Uterus (tissue), 4 donors: ENCODE measurements around the gene MRE11. TPM values are rescaled to one million over a fixed set of nuclear protein-coding genes. Genes with fewer than 3 reads are reported as not detected.
"Not testable (repeated sequence)": the region's sequence is repeated elsewhere in the genome, so short reads cannot be mapped to it uniquely, and the experiment has no call there.

Experiments
- DNase-seq, 2 donors: peaks; one replicate each; pipeline ENCODE4 v3.0.0-alpha.2; 2019 to 2020
- H3K27ac ChIP-seq, 2 donors: fragments of 200-600 bp; sonication (generic); 1 replicate in 1 of 2; 2 replicates in 1 of 2; pipeline ENCODE4 v1.5.1; 2016 to 2018
- H3K27me3 ChIP-seq, 2 donors: fragments of 200-600 bp; sonication (generic); one replicate each; pipeline ENCODE4 v1.5.1; 2018 to 2019; ENCODE audit warnings: control low read depth in 1 of 2
- H3K36me3 ChIP-seq, 2 donors: fragments of 200-600 bp; sonication (generic); one replicate each; pipeline ENCODE4 v1.5.1; 2019; ENCODE audit warnings: control low read depth in 1 of 2
- H3K4me1 ChIP-seq, 2 donors: fragments of 200-600 bp; sonication (generic); one replicate each; pipeline ENCODE4 v1.5.1; 2018 to 2019; ENCODE audit warnings: control low read depth in 1 of 2
- H3K4me3 ChIP-seq, 2 donors: fragments of 200-600 bp; sonication (generic); 1 replicate in 1 of 2; 2 replicates in 1 of 2; pipeline ENCODE4 v1.5.1; 2018 to 2019; ENCODE audit warnings: mild to moderate bottlenecking in 1 of 2
- H3K9me3 ChIP-seq, 2 donors: fragments of 200-600 bp; sonication (generic); one replicate each; pipeline ENCODE4 v1.5.1; 2019; ENCODE audit warnings: control low read depth in 1 of 2
- POLR2A ChIP-seq, 2 donors: fragments of 450-650 bp; IDR thresholded peaks; one replicate each; pipeline ENCODE4 v1.6.1; 2016; ENCODE audit warnings: antibody characterized with exemption in 2 of 2, mild to moderate bottlenecking in 1 of 2, moderate library complexity in 1 of 2
- intact Hi-C: fragments of 100-400 bp; cut with DNase I; formaldehyde crosslinking; loops from one replicate; pipeline ENCODE4 v1.15.1; 2023; ENCODE audit warnings: low total_unique reads
- microRNA counts, 2 donors: library from miRNA; unstranded; fragments of <30 nt; microRNA quantifications; one replicate each; lab custom pipeline; 2016 to 2017
- microRNA-seq: library from miRNA; unstranded; fragments of <30 nt; microRNA quantifications from one replicate; pipeline ENCODE4, GENCODE V29; 2016; ENCODE audit warnings: borderline microRNAs expressed, borderline replicate concordance
- small RNA-seq: library from RNA; depleted of rRNA; stranded (forward); fragments of <200 nt; gene quantifications from one replicate; pipeline ENCODE3, GENCODE V24; 2016
- total RNA-seq, 4 donors: library from RNA; depleted of rRNA in 3 of 4; stranded (reverse); fragments of >200 nt in 3 of 4; gene quantifications; one replicate each; pipeline versions ENCODE4 v1.1.0 to v1.2.4, GENCODE V29; 2014 to 2023
- TF ChIP-seq, protein P1 (sequence below), 4 experiments: fragments of 200-600 bp in 2 of 4; fragments of 450-650 bp in 2 of 4; sonication (generic) in 2 of 4; IDR thresholded peaks; one replicate each; pipeline ENCODE4 v1.5.1; 2016 to 2019; ENCODE audit warnings: antibody characterized with exemption in 4 of 4, mild to moderate bottlenecking in 2 of 4, moderate library complexity in 1 of 4
- donor health status: DM: yes; HTN: yes; CAD: no.

The MRE11 gene
- total RNA-seq, 4 donors from 2014 or later = 5.9 to 45.8 (median 16.9) TPM

- intact Hi-C loops = no loop called here
These were observed 97.4 kb downstream of the MRE11 start for GRCh38 chr11:94396282-94396681.

GRCh38 chr11:94391937-94392336 is 101.7 kb downstream of the MRE11 start:
- intact Hi-C loops = not testable (repeated sequence)

More at GRCh38 chr11:94396282-94396681, 97.4 kb downstream of the MRE11 start:
- Histone ChIP-seq H3K27me3 (no peaks in the 10 kb centered on the region), H3K4me1 (peaks cover 0 to 4% of the 10 kb centered on the region in 2 donors), H3K9me3 (no peaks in the 10 kb centered on the region), H3K4me3 (no peak overlapping the region), H3K36me3 (no peaks in the 10 kb centered on the region), H3K27ac (no peak overlapping the region)
- TF ChIP-seq POLR2A (IDR thresholded peaks at IDR 0.05) = no peak
- TF ChIP-seq, protein P1, sequence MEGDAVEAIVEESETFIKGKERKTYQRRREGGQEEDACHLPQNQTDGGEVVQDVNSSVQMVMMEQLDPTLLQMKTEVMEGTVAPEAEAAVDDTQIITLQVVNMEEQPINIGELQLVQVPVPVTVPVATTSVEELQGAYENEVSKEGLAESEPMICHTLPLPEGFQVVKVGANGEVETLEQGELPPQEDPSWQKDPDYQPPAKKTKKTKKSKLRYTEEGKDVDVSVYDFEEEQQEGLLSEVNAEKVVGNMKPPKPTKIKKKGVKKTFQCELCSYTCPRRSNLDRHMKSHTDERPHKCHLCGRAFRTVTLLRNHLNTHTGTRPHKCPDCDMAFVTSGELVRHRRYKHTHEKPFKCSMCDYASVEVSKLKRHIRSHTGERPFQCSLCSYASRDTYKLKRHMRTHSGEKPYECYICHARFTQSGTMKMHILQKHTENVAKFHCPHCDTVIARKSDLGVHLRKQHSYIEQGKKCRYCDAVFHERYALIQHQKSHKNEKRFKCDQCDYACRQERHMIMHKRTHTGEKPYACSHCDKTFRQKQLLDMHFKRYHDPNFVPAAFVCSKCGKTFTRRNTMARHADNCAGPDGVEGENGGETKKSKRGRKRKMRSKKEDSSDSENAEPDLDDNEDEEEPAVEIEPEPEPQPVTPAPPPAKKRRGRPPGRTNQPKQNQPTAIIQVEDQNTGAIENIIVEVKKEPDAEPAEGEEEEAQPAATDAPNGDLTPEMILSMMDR (IDR thresholded peaks at IDR 0.05) = no peak
- DNase-seq = no peak

GRCh38 chr11:94379613-94380012 is 114.0 kb downstream of the MRE11 start:
- Histone ChIP-seq H3K36me3 (no peaks in the 10 kb centered on the region), H3K27me3 (no peaks in the 10 kb centered on the region), H3K4me3 (no peak overlapping the region), H3K4me1 (no peaks in the 10 kb centered on the region), H3K27ac (no peak overlapping the region), H3K9me3 (no peaks in the 10 kb centered on the region)
- DNase-seq = no peak
- intact Hi-C loops = no loop called here
- no peak for TF ChIP-seq POLR2A (IDR thresholded peaks at IDR 0.05)
- TF ChIP-seq, protein P1 (IDR thresholded peaks at IDR 0.05) = no peak

More at GRCh38 chr11:94391937-94392336, 101.7 kb downstream of the MRE11 start:
- not testable (repeated sequence) for H3K27me3 ChIP-seq, H3K36me3 ChIP-seq, H3K9me3 ChIP-seq, H3K4me3 ChIP-seq, H3K27ac ChIP-seq, H3K4me1 ChIP-seq, DNase-seq

DNA sequence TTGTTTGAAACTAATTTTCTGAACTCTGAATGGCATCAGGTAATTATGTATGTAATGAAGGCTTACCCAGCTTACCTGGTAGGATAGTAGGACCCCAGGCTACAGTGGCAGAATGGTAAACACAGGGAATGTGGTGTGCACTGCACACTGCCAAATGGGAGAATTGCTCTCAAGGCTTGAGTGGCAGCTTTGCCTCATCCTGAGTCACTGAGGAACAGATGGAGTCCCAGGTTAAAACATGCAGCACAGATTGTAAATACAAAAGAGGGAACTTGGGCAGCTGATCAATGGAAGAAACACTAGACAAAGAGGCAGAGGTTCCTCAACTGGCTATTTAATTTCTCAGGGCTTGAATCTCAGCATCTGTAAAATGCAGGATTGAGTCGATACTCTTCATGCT is 116.8 kb downstream of the MRE11 start:
- no peak for TF ChIP-seq POLR2A (IDR thresholded peaks at IDR 0.05)
- TF ChIP-seq, protein P1 (IDR thresholded peaks at IDR 0.05) = no peak

DNA sequence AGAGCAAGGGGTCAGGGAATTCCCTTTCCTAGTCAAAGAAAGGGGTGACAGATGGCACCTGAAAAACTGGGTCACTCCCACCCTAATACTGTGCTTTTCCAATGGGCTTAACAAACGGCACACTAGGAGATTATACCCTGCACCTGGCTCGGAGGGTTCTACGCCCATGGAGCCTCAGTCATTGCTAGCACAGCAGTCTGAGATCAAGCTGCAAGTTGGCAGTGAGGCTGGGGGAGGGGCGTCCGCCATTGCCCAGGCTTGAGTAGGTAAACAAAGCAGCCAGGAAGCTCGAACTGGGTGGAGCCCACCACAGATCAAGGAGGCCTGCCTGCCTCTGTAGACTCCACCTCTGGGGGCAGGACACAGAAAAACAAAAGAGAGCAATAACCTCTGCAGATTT is 123.1 kb downstream of the MRE11 start:
- H3K27me3 ChIP-seq, H3K4me3 ChIP-seq, H3K4me1 ChIP-seq, DNase-seq, H3K9me3 ChIP-seq, H3K27ac ChIP-seq, H3K36me3 ChIP-seq, intact Hi-C loops: not testable (repeated sequence)

More for the DNA sequence above, 116.8 kb downstream of the MRE11 start:
- DNase-seq = no peak
- no peaks in the 10 kb centered on the region for H3K36me3 ChIP-seq
- intact Hi-C loops = no loop called here
- H3K27ac ChIP-seq = no peak overlapping the region
- H3K27me3 ChIP-seq = no peaks in the 10 kb centered on the region
- no peaks in the 10 kb centered on the region for H3K4me1 ChIP-seq
- H3K9me3 ChIP-seq = no peaks in the 10 kb centered on the region
- H3K4me3 ChIP-seq = no peak overlapping the region

MicroRNAs encoded within 50 kb of the gene (microRNA counts, 767-probe panel; counts per million panel counts)
- microRNA hsa-miR-548l (lab: Ali Mortazavi, UCI) = 0 counts per million in 2 donors

Small RNA genes within 50 kb of the gene (microRNA-seq; reads per million reads assigned to microRNA genes)
- 3.9 reads per million for gene MIR548L

Small RNA genes within 50 kb of the gene (small RNA-seq; reads per million reads assigned to genes)
- gene MIR548L = not detected

Other genes with a start within 250 kb of the MRE11 start
- not detected for gene IZUMO1R, start 189.3 kb downstream of the MRE11 start, total RNA-seq
- gene GPR83, start 92.4 kb downstream of the MRE11 start, total RNA-seq = under 1 TPM in 2 of 4 donors, not detected in 2; 0.21 to 0.28 TPM
- gene ANKRD49, start 140 bp upstream of the MRE11 start, total RNA-seq = 10 to 100 TPM; 21.3 to 55.6 (median 26.6) TPM
- gene C11orf97, start 18.6 kb upstream of the MRE11 start, total RNA-seq = not detected
- 10 to 100 TPM in 2 of 4 donors, 1 to 10 TPM in 2; 2.6 to 15.2 (median 9.2) TPM for gene FUT4, start 50.1 kb upstream of the MRE11 start, total RNA-seq
- gene PIWIL4, start 73.5 kb upstream of the MRE11 start, total RNA-seq = 1 to 10 TPM; 5.1 to 9.0 (median 6.8) TPM